GM12878 (cell line): Measurements from ENCODE around the gene CCDC88C. TPM values are rescaled to one million over a fixed set of nuclear protein-coding genes. Genes with fewer than 3 reads are reported as not detected.

Experiments used
- ATAC-seq: fragments of 200-7000 bp; cut with Tn5 transposase; 3 replicates; pipeline ENCODE4 v1.9.1; 2020; ENCODE audit warnings: mild to moderate bottlenecking, moderate library complexity
- BruUV-seq: library from RNA; stranded (reverse); fragments of 400-500 nt; replicated peaks from 2 replicates; lab custom pipeline; 2021; lab: Mats Ljungman, UMichigan
- CTCF ChIA-PET: fragments of 300-600 bp; sonication (Branson Sonifier 250); formaldehyde crosslinking; extraction: SDS; loops from one replicate; lab custom pipeline; 2021; ENCODE audit warnings: inconsistent platforms; lab: Yijun Ruan, JAX
- POLR2A ChIA-PET: fragments of 350-600 bp; formaldehyde crosslinking; extraction: SDS; loops from one replicate; lab custom pipeline; 2021; ENCODE audit warnings: inconsistent platforms; lab: Charles Lee
- RAD21 ChIA-PET: fragments of 300-600 bp; sonication (Branson Sonifier 250); formaldehyde crosslinking; loops from one replicate; lab custom pipeline; 2023; ENCODE audit warnings: antibody characterized with exemption; ENCODE audit not compliant: unreplicated experiment; lab: Charles Lee
- SMC1A ChIA-PET: fragments of 300-600 bp; sonication (Branson Sonifier 250); formaldehyde crosslinking; loops from one replicate; lab custom pipeline; 2023; ENCODE audit not compliant: unreplicated experiment, uncharacterized antibody; lab: Charles Lee
- DNase-seq: peaks from one replicate; pipeline ENCODE4 v3.0.0-alpha.2; 2011; ENCODE audit warnings: low read depth, low spot score
- FAIRE-seq: peaks from 3 replicates; lab custom pipeline; 2011; peaks lifted over from hg19 to GRCh38; lab: Jason Lieb, UNC
- H2AFZ ChIP-seq: 2 replicates; pipeline ENCODE4 v1.6.0; 2011; ENCODE audit warnings: low read depth, low read length, control low read depth; ENCODE audit not compliant: control insufficient read depth
- H3K27ac ChIP-seq: 2 replicates; pipeline ENCODE4 v1.5.1; 2011; ENCODE audit warnings: control low read depth; ENCODE audit not compliant: control insufficient read depth, insufficient read depth
- H3K27me3 ChIP-seq, 2 experiments: replicated peaks in 1 of 2; 2 replicates each; pipeline versions ENCODE4 v1.6.0 to v1.6.1; 2011; ENCODE audit warnings: low read length in 1 of 2; ENCODE audit not compliant: control insufficient read depth in 2 of 2, insufficient read depth in 2 of 2
- H3K36me3 ChIP-seq, 2 experiments: 2 replicates each; pipeline ENCODE4 v1.5.1; 2011; ENCODE audit warnings: low read length in 1 of 2; ENCODE audit not compliant: control insufficient read depth in 2 of 2, insufficient read depth in 2 of 2
- H3K4me1 ChIP-seq: 2 replicates; pipeline ENCODE4 v1.6.1; 2011; ENCODE audit warnings: mild to moderate bottlenecking, low read length, moderate library complexity, mixed read lengths; ENCODE audit not compliant: control insufficient read depth, insufficient read depth
- H3K4me2 ChIP-seq: 2 replicates; pipeline ENCODE4 v1.6.0; 2011; ENCODE audit warnings: control low read depth; ENCODE audit not compliant: control insufficient read depth, insufficient read depth
- H3K4me3 ChIP-seq: fragments of 200-600 bp; sonication (generic); 2 replicates; pipeline ENCODE4 v1.5.1; 2016
- H3K79me2 ChIP-seq: 2 replicates; pipeline ENCODE4 v1.6.0; 2011; ENCODE audit warnings: low read length; ENCODE audit not compliant: control insufficient read depth, insufficient read depth
- H3K9ac ChIP-seq: 2 replicates; pipeline ENCODE4 v1.8.0; 2011; ENCODE audit warnings: low read length, control low read depth, mixed read lengths; ENCODE audit not compliant: control insufficient read depth, insufficient read depth
- H3K9me3 ChIP-seq: replicated peaks from 3 replicates; pipeline ENCODE4 v1.5.1; 2011; ENCODE audit warnings: mild to moderate bottlenecking, low read length; ENCODE audit not compliant: control insufficient read depth, insufficient read depth
- H4K20me1 ChIP-seq: 2 replicates; pipeline ENCODE4 v1.6.0; 2011; ENCODE audit not compliant: control insufficient read depth, insufficient read depth
- MEF2A ChIP-seq: IDR thresholded peaks from 2 replicates; pipeline ENCODE4 v1.6.1; 2011; ENCODE audit warnings: low read depth, mild to moderate bottlenecking, low read length, moderate library complexity; ENCODE audit not compliant: insufficient read depth
- POLR2AphosphoS5 ChIP-seq: IDR thresholded peaks from 2 replicates; pipeline ENCODE4 v1.6.1; 2011; ENCODE audit warnings: mild to moderate bottlenecking, low read length, inconsistent platforms
- RUNX3 ChIP-seq: IDR thresholded peaks from 2 replicates; pipeline ENCODE4 v1.6.1; 2012; ENCODE audit warnings: low read length, inconsistent platforms
- YY1 ChIP-seq: IDR thresholded peaks from 2 replicates; pipeline ENCODE4 v1.6.1; 2011; ENCODE audit warnings: low read depth, mild to moderate bottlenecking, low read length
- WGBS: methylation state at CpG from one replicate; pipeline ENCODE4 v1.1.6; 2016; ENCODE audit warnings: low lambda C conversion rate; ENCODE audit not compliant: insufficient replicate concordance, insufficient coverage; ENCODE audit errors: missing lambda C conversion rate; 5-methylcytosine and 5-hydroxymethylcytosine counted together
- in situ Hi-C: fragments of 300-500 bp; cut with MboI; formaldehyde crosslinking; loops from 9 replicates; pipeline ENCODE4 v1.14.3; 2018; ENCODE audit warnings: mixed read lengths
- intact Hi-C: fragments of 100-400 bp; cut with micrococcal nuclease; formaldehyde crosslinking; loops from one replicate; pipeline ENCODE4 v1.14.2; 2022; ENCODE audit not compliant: unreplicated experiment
- polyA plus RNA-seq, 11 experiments: library from polyadenylated mRNA; depleted of rRNA in 4 of 11; unstranded in 6 of 11; stranded (reverse) in 5 of 11; fragments of >200 nt; fragmentation: Nextera tagmentation in 4 of 11; fragmentation: Illumina TruSeq in 1 of 11; extraction: Ambion mirVana in 4 of 11; extraction: Trizol in 1 of 11; gene quantifications; 1 replicate in 1 of 11; 2 replicates in 10 of 11; pipeline versions ENCODE4 v1.2.1 to v1.2.3, GENCODE V29; 2011 to 2016; ENCODE audit warnings: inconsistent platforms in 2 of 11, missing spikeins in 2 of 11, low read depth in 1 of 11
- total RNA-seq, 4 experiments: library from RNA; depleted of rRNA in 3 of 4; stranded (reverse); fragments of >200 nt in 3 of 4; fragmentation: Illumina TruSeq in 1 of 4; extraction: Trizol in 1 of 4; gene quantifications; 2 replicates each; pipeline versions ENCODE4 v1.2.1 to v1.2.3, GENCODE V29; 2013 to 2021
- TF ChIP-seq, protein P1 (sequence below): fragments of 450-650 bp; IDR thresholded peaks from 2 replicates; pipeline ENCODE4 v1.6.1; 2016; ENCODE audit warnings: mild to moderate bottlenecking
- TF ChIP-seq, protein P2 (sequence below): fragments of 150-350 bp; IDR thresholded peaks from 2 replicates; pipeline ENCODE4 v1.6.1; 2014; ENCODE audit warnings: mild to moderate bottlenecking, low read depth, low read length

The CCDC88C gene
- total and polyA plus RNA-seq, 10 of the 15 experiments (the other 5 are each of a cell fraction or from before 2014, with no cell fraction given) = 4.0 to 79.6 (median 36.6) TPM

DNA sequence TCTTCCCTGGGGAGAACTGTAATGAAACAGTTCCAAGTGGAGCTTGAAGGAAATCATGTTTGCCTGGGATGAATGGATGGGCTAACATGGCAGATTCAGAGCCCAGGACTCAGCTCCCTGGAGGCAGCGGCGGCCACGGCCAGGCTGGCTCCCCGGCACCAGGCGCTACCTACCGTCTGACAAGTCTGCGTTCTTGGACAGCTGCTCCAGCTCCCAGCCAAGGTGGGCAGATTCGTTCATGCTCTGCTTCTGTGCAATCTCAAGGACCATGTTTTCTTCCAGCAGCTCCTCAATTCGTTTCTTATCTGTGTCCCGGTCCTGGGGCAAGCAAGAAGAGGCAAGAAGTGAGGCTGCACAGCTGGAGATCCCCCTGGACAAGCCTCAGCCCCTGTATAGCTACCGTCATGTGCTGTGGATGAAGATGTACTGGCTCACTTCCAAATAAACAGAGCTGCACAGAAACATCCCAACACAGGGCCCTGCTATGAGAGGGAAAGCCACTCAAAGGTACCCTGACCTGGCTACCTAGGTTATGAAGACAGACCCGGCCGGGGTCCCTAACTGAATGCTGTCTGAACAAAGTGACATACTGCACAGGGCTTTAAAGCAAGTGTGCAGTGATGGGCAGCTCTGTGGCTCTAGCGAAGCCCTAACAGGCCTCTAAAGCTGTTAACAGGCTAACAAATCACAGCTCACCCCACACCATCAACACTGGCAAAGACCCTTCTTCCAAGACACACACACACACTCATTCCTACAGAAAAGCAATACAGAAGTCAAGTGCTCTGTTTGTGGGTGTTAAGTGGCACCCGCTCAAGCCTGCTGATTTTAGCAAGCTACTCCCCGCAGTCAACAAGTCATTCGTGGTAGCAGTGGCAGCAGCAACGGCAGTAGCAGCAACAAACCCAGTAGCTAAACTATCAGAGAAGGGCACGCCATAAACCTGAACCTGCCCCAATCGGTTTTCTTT lies 92.7 kb downstream of the CCDC88C start:
- no peak for ATAC-seq
- no peak for FAIRE-seq
- Histone ChIP-seq H2AFZ (no peak overlapping the region), H4K20me1 (no peaks in the 10 kb centered on the region), H3K9ac (peak overlapping the region; percentile 66), H3K27me3 (no peaks in the 10 kb centered on the region), H3K79me2 (peaks cover 12% of the 10 kb centered on the region), H3K4me2 (peak overlapping the region; percentile 79), H3K4me1 (peaks cover 39% of the 10 kb centered on the region), H3K27ac (peak overlapping the region; percentile 87), H3K9me3 (no peaks in the 10 kb centered on the region)
- SMC1A ChIA-PET = interaction anchor here (0.7 to 11.1 kb wide), 27 partner anchors 9 to 186 kb away, joined by 3 to 210 read pairs (median 4); partner anchors contain the start of gene CCDC88C
- POLR2A ChIA-PET = interaction anchor here (0.6 to 2.8 kb wide), 9 partner anchors 13 to 92 kb away, joined by 3 to 9 read pairs (median 4); partner anchors contain the start of gene CCDC88C
- RAD21 ChIA-PET = interaction anchor here (1.1 to 7.1 kb wide), 12 partner anchors 19 to 184 kb away, joined by 3 to 160 read pairs (median 6); partner anchors contain the start of genes CCDC88C and PPP4R3A
- CTCF ChIA-PET = interaction anchor here (0.8 to 13.6 kb wide), 11 partner anchors 8 to 95 kb away, joined by 3 to 242 read pairs (median 17); partner anchors contain the start of gene CCDC88C
- no peak for DNase-seq
- WGBS = 56% methylated on average over 20 of the region's 20 CpGs
- BruUV-seq = no TSS peak
- in situ Hi-C loops = no loop called here
- TF ChIP-seq POLR2AphosphoS5 (0 out of 2 replicates have a peak, but pooled peaks have one; percentile 30), MEF2A (no peak), YY1 (no peak), RUNX3 (no peak)
- TF ChIP-seq, protein P1, sequence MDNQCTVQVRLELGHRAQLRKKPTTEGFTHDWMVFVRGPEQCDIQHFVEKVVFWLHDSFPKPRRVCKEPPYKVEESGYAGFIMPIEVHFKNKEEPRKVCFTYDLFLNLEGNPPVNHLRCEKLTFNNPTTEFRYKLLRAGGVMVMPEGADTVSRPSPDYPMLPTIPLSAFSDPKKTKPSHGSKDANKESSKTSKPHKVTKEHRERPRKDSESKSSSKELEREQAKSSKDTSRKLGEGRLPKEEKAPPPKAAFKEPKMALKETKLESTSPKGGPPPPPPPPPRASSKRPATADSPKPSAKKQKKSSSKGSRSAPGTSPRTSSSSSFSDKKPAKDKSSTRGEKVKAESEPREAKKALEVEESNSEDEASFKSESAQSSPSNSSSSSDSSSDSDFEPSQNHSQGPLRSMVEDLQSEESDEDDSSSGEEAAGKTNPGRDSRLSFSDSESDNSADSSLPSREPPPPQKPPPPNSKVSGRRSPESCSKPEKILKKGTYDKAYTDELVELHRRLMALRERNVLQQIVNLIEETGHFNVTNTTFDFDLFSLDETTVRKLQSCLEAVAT = 0 out of 2 replicates have a peak, but pooled peaks have one; percentile 20
- TF ChIP-seq, protein P2, sequence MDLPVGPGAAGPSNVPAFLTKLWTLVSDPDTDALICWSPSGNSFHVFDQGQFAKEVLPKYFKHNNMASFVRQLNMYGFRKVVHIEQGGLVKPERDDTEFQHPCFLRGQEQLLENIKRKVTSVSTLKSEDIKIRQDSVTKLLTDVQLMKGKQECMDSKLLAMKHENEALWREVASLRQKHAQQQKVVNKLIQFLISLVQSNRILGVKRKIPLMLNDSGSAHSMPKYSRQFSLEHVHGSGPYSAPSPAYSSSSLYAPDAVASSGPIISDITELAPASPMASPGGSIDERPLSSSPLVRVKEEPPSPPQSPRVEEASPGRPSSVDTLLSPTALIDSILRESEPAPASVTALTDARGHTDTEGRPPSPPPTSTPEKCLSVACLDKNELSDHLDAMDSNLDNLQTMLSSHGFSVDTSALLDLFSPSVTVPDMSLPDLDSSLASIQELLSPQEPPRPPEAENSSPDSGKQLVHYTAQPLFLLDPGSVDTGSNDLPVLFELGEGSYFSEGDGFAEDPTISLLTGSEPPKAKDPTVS = no peak
- TF ChIP-seq, all 136 proteins: peak for 2
- intact Hi-C loops = loop anchor here (10.0 kb wide), 1 partner anchor 180 kb away; no protein-coding TSS in a partner anchor
- Histone ChIP-seq H3K36me3 (peaks cover 40 to 53% of the 10 kb centered on the region in 2 experiments), H3K4me3 (peak overlapping the region; percentile 11; the same call in 1 of the 2 replicates)
